Measurements from ENCODE around the gene MINDY4.
A peak's percentile ranks its signal among the peaks of the same experiment; 100 is the strongest.

The MINDY4 gene

GRCh38 chr7:30934732-30935568, 163.7 kb downstream of the MINDY4 start:
- DNase-seq = no peak

- no peak for DNase-seq
Observed at GRCh38 chr7:30935569-30935877, 164.3 kb downstream of the MINDY4 start.

DNA sequence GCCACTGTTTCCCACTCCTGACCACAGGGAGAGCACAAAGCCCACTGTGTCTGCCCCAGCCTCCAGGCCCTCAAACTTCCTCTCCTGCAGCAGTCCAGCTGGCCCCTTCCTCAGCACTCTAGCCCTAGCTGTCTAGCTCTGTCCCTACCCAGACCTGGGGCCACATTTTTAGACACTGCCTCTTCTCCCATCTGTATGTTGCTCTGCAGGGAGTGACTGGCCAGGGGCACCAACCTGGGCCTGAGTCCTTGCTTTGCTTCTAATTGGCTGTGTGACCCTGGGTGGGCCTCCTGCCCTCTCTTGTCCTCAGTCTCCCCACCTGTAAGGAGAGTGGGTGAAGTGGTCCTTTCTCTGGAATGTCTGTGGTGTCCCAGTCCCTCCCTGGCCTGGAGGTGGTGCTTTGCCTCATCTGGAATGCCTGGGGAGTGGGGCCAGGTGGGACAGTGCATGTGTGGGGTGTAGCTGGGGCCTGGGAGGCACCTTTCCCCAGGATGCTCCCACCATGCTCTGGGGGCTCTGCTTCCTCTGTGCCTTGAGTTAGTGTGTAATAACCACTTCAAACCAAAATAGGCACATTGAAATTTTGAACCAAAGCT, 165.5 kb downstream of the MINDY4 start:
- DNase-seq = no peak

DNA sequence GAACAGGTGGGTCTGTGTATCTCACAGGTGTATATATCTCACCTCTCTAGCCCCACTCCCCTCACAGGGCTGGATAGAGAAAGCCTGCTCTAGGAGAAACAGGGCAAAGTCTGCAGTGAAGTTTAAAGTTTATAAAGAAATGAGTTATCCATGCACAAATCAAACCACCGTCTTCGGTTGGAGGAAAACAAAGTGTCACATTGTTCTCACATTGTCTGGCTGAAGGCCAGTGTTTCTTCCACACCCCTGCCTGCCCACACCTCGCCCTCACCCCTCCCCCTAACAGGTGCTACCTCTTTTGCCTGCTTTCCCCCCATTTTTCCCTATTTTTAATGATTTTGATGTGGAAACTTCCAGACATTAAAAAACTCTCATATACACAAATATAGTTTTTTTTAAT, 166.2 kb downstream of the MINDY4 start:
- no peak for DNase-seq

DNA sequence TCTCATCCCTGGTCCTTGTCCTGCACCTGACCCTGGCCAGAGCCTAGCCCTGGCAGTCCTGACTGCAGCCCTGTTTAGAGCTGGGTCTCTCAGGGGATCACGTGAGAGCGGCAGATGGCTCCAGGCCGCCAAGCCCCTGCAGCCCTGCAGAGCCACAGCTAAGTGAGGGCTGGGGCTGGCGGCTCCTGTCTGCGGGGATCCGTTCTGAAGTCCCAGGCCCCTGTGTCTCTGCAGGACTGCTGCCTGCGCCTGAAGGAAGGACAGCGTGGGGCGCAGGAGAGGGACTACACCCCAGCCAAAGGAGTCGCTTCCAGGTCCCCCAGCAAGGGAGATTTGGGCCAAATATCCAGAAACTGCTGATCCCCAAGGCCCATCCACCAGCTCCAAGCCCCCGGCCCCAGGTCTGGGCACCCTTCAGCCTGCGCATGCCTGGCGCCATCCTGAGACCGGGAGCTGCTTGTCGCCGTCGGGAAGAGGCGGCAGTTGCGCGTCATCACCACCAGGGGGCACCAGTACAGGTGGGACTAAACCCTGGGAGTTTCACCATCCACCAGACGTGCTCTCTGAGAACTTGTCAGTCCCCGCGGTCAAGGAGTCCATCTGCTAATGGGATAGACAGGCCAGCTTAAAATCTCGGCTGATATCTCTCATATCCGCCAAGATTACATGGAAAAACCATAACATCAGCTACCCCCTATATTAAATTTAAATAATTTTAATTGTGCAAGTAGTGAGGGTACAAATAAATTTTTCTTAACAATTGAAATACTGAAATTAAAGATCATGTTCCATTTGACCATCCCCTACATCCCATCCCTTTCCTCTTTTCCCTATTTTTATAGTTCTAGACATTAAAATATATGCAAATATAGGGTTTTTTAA, 167.5 kb downstream of the MINDY4 start:
- DNase-seq = peak; percentile 12

DNA sequence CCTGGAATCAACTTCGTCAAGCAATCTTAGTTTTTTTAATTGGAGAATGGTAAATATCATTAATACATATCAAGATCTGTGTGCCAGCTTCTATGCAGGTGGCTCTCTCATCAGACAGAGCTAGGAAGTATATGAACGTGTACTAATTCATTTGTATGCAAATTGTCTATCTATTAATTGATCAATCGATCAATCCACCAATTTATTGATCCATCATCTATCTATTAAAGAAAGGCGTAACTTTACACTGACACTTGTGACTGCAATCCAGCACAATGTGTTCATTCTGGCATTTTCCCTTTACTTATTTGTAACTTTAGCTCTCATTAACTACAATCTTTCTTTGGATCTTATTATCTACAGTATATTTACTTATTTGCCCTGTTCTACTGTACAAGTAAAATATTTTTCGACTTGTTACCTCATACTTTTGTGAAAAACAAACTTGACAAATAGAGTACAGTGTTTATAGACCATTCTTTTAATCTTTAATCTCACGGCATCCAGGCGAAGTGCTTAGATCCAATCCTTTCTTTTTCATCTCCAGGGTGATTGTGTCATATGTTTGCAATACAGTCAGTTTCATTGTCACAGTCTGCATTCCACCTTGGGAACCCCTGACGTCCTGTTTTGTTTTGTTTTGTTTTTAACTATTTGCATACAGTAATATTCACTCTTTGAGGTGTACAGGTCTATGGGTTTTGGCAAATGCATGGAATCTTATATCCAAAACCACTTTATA, 170.5 kb downstream of the MINDY4 start:
- DNase-seq = no peak
